Mammary epithelial cell (primary cell): ENCODE measurements around the gene NSL1.

ENCODE experiments used
- CTCF ChIP-seq, 2 donors: IDR thresholded peaks in 1 of 2; conservative IDR thresholded peaks in 1 of 2; 2 replicates each; pipeline ENCODE4 v1.5.1; 2011 to 2012; ENCODE audit warnings: inconsistent platforms in 2 of 2, low read length in 2 of 2, mild to moderate bottlenecking in 2 of 2, control low read depth in 1 of 2, low read depth in 1 of 2; ENCODE audit not compliant: insufficient read depth in 1 of 2; ENCODE audit errors: extremely low read depth in 1 of 2
- EZH2 ChIP-seq: IDR thresholded peaks from 2 replicates; pipeline ENCODE4 v1.6.1; 2012; ENCODE audit warnings: low read length, inconsistent platforms, borderline replicate concordance

- TF ChIP-seq CTCF (conservative IDR thresholded peaks at IDR 0.05 in 1 of 2, IDR thresholded peaks at IDR 0.05 in 1 of 2; ENCODE audit: extremely low read depth in 1 of 2, insufficient read depth in 1 of 2, low read depth in 1 of 2, low read length in 2 of 2) (no peak), EZH2 (no peak)
Observed at GRCh38 chr1:212738330-212738729, 53.2 kb downstream of the NSL1 start.
